BE2C (cell line): ENCODE data around the gene TRPM3.

Source experiments
- DNase-seq: peaks from one replicate; pipeline ENCODE4 v3.0.0-alpha.2; 2020
- H3K27me3 ChIP-seq: fragments of 250-450 bp; sonication (Bioruptor Pico); 2 replicates; pipeline ENCODE4 v1.5.1; 2020; ENCODE audit warnings: mild to moderate bottlenecking
- H3K36me3 ChIP-seq: fragments of 250-450 bp; sonication (Bioruptor Pico); 2 replicates; pipeline ENCODE4 v1.5.1; 2020; ENCODE audit warnings: mild to moderate bottlenecking
- H3K4me1 ChIP-seq: fragments of 250-450 bp; sonication (Bioruptor Pico); 2 replicates; pipeline ENCODE4 v1.5.1; 2020
- H3K4me3 ChIP-seq: 2 replicates; pipeline ENCODE4 v1.5.1; 2011; ENCODE audit warnings: low read depth, low read length
- H3K9me3 ChIP-seq: fragments of 250-450 bp; sonication (Bioruptor Pico); 2 replicates; pipeline ENCODE4 v1.5.1; 2020
- TF ChIP-seq, protein P1 (sequence below): IDR thresholded peaks from 2 replicates; pipeline ENCODE4 v1.5.1; 2012; ENCODE audit warnings: mild to moderate bottlenecking, low read depth, low read length

The TRPM3 gene

DNA sequence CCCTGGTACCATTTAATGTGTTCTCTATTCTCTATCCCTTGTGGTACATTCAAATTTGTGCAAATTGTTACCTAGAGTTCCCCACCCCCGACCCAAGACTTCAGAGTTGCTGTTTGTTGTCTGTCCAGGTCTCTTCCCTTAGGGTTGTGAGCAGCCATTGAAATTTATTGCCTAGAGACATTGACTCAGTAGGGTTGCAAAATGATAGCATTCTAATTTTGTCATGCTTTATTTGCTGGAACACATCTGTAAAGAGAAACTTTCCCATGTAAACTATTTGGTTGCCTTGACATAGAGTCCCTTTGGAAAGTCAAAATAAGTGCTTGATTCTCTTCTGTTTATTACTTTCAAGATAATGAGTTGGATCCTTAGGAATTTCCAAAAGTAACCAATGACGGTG is 615.3 kb downstream of the TRPM3 start:
- DNase-seq, result no peak
- Histone ChIP-seq H3K4me3 (no peak overlapping the region), H3K9me3 (no peaks in the 10 kb centered on the region; the same call in 1 of the 2 replicates), H3K36me3 (no peaks in the 10 kb centered on the region), H3K4me1 (no peaks in the 10 kb centered on the region), H3K27me3 (no peaks in the 10 kb centered on the region)
- TF ChIP-seq, protein P1, sequence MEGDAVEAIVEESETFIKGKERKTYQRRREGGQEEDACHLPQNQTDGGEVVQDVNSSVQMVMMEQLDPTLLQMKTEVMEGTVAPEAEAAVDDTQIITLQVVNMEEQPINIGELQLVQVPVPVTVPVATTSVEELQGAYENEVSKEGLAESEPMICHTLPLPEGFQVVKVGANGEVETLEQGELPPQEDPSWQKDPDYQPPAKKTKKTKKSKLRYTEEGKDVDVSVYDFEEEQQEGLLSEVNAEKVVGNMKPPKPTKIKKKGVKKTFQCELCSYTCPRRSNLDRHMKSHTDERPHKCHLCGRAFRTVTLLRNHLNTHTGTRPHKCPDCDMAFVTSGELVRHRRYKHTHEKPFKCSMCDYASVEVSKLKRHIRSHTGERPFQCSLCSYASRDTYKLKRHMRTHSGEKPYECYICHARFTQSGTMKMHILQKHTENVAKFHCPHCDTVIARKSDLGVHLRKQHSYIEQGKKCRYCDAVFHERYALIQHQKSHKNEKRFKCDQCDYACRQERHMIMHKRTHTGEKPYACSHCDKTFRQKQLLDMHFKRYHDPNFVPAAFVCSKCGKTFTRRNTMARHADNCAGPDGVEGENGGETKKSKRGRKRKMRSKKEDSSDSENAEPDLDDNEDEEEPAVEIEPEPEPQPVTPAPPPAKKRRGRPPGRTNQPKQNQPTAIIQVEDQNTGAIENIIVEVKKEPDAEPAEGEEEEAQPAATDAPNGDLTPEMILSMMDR, result no peak

DNA sequence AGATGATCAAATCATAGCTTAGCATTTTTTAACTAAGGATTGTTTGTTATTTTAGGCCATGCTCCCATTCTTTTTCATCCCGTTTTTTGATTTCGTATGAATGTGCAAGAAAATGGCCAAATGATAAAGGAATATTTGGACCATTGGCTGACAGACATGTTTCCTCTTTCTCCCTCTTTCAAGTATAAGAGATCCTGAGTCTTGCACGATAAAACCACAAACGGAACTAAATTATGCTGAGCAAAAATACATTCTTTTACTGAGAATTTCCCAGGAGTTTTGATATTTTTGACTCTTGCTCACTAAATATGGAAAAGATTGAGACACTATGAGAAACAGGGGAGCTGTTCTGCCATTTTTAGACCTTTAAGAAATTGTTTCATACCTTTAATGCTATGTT is 616.6 kb downstream of the TRPM3 start:
- Histone ChIP-seq H3K4me3 (no peak overlapping the region), H3K36me3 (no peaks in the 10 kb centered on the region), H3K9me3 (no peaks in the 10 kb centered on the region), H3K27me3 (no peaks in the 10 kb centered on the region), H3K4me1 (no peaks in the 10 kb centered on the region)
- TF ChIP-seq, protein P1, result no peak
- DNase-seq, result no peak

- H3K9me3 ChIP-seq, result no peaks in the 10 kb centered on the region
- no peaks in the 10 kb centered on the region for H3K4me1 ChIP-seq
- no peak overlapping the region for H3K4me3 ChIP-seq
- TF ChIP-seq, protein P1, result no peak
- no peaks in the 10 kb centered on the region for H3K36me3 ChIP-seq
- DNase-seq, result no peak
- no peaks in the 10 kb centered on the region for H3K27me3 ChIP-seq
These were observed 618.7 kb downstream of the TRPM3 start for GRCh38 chr9:70502690-70503089.

DNA sequence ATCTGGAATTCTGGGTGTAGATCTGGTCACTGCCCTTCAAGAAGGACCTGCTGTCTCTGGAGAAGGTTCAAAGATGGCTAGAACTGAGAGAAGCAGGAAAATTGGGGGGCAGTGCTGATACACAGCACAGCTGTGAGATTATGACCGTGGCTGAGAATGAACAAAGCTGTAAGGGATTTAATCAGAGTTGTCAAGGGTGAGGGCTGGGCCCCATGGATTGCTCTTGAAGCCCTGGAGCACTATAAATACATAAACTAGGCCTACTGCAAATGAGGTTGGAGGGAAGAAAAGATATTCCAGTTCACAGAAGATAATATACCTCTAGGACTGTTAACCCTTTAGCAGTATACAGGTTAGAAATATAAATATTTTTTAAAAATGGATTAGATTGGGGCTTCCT is 620.6 kb downstream of the TRPM3 start:
- no peak for DNase-seq
- TF ChIP-seq, protein P1, result no peak
- Histone ChIP-seq H3K27me3 (no peaks in the 10 kb centered on the region), H3K4me1 (no peaks in the 10 kb centered on the region), H3K4me3 (no peak overlapping the region), H3K36me3 (no peaks in the 10 kb centered on the region), H3K9me3 (no peaks in the 10 kb centered on the region)

GRCh38 chr9:70499621-70500020 is 621.8 kb downstream of the TRPM3 start:
- Histone ChIP-seq H3K4me1 (no peaks in the 10 kb centered on the region; the same call in 1 of the 2 replicates), H3K9me3 (no peaks in the 10 kb centered on the region), H3K4me3 (no peak overlapping the region), H3K27me3 (no peaks in the 10 kb centered on the region), H3K36me3 (no peaks in the 10 kb centered on the region)
- DNase-seq, result no peak
- TF ChIP-seq, protein P1, result no peak

- H3K27me3 ChIP-seq, result no peaks in the 10 kb centered on the region
- TF ChIP-seq, protein P1, result no peak
- DNase-seq, result no peak
- no peaks in the 10 kb centered on the region; the same call in 1 of the 2 replicates for H3K4me1 ChIP-seq
- no peak overlapping the region for H3K4me3 ChIP-seq
- H3K9me3 ChIP-seq, result no peaks in the 10 kb centered on the region
- no peaks in the 10 kb centered on the region for H3K36me3 ChIP-seq
These were observed 622.6 kb downstream of the TRPM3 start for GRCh38 chr9:70498866-70499265.
